Naive B cell (primary cell): ENCODE results near the gene PACS1. TPM values are rescaled to one million over a fixed set of nuclear protein-coding genes. Genes with fewer than 3 reads are reported as not detected.

Source experiments
- ATAC-seq, 2 donors: fragments of 150-1000 bp; cut with Tn5 transposase; 2 replicates each; pipeline ENCODE4 v1.10.0; 2021; ENCODE audit warnings: low read depth in 2 of 2, mild to moderate bottlenecking in 2 of 2, moderate library complexity in 2 of 2
- DNase-seq: peaks from one replicate; pipeline ENCODE4 v3.0.0; 2022
- H3K27ac Mint-ChIP-seq, 6 donors: one replicate each; pipeline ENCODE4 v1.8.0; 2020 to 2022; ENCODE audit warnings: mild to moderate bottlenecking in 6 of 6, mixed read lengths in 6 of 6, moderate library complexity in 5 of 6, inconsistent platforms in 2 of 6
- H3K27me3 Mint-ChIP-seq, 3 donors: one replicate each; pipeline ENCODE4 v1.8.0; 2021 to 2022; ENCODE audit warnings: mixed read lengths in 3 of 3, mild to moderate bottlenecking in 1 of 3
- H3K36me3 Mint-ChIP-seq, 2 donors: one replicate each; pipeline ENCODE4 v1.8.0; 2020 to 2022; ENCODE audit warnings: mixed read lengths in 2 of 2, inconsistent platforms in 1 of 2, mild to moderate bottlenecking in 1 of 2
- H3K4me1 Mint-ChIP-seq, 3 donors: one replicate each; pipeline ENCODE4 v1.8.0; 2020 to 2022; ENCODE audit warnings: mixed read lengths in 3 of 3, inconsistent platforms in 1 of 3, mild to moderate bottlenecking in 1 of 3, moderate library complexity in 1 of 3
- H3K4me3 Mint-ChIP-seq, 8 donors: one replicate each; pipeline ENCODE4 v1.8.0; 2020 to 2022; ENCODE audit warnings: mild to moderate bottlenecking in 8 of 8, mixed read lengths in 8 of 8, moderate library complexity in 8 of 8, inconsistent platforms in 2 of 8
- H3K9me3 Mint-ChIP-seq, 7 donors: one replicate each; pipeline ENCODE4 v1.8.0; 2020 to 2022; ENCODE audit warnings: mixed read lengths in 7 of 7, mild to moderate bottlenecking in 5 of 7, inconsistent platforms in 2 of 7, moderate library complexity in 1 of 7
- polyA plus RNA-seq, 6 donors: library from polyadenylated mRNA; unstranded; fragments of 300-500 nt; fragmentation: Illumina TruSeq; gene quantifications; one replicate each; pipeline ENCODE4 v1.2.3, GENCODE V29; 2021; ENCODE audit warnings: low read depth in 6 of 6

The PACS1 gene
- polyA plus RNA-seq, 6 donors from 2014 or later, result 44.3 to 133 (median 57.3) TPM

DNA sequence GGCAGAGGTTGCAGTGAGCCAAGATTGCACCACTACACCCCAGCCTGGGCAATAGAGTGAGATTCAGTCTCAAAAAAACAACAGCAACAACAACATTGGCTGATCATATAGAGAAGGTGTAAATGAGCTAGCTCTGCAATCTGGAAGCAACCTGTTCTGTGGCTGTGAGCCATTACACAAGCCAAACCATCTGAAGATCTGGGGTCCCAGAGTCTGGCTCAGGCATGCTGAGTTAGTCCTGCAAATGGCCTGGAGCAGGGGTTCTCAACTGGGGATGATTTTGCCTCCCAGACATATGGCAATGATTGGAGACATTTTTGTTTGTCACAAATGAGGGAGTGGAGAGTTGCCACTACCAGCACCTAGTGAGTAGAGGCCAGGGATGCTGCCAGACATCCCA lies 156.0 kb downstream of the PACS1 start:
- H3K4me3 Mint-ChIP-seq, result no peak overlapping the region
- no peak for DNase-seq
- peak overlapping the region in 3 of 6 donors; percentile 4 to 78 (median 33) for H3K27ac Mint-ChIP-seq
- H3K4me1 Mint-ChIP-seq, result peaks cover 16 to 22% (median 20%) of the 10 kb centered on the region in 3 donors
- no peak for ATAC-seq
- H3K27me3 Mint-ChIP-seq, result no peaks in the 10 kb centered on the region
- peaks cover 4 to 17% of the 10 kb centered on the region in 2 donors for H3K36me3 Mint-ChIP-seq
- peaks cover 0 to 1% (median 0%) of the 10 kb centered on the region in 7 donors for H3K9me3 Mint-ChIP-seq

DNA sequence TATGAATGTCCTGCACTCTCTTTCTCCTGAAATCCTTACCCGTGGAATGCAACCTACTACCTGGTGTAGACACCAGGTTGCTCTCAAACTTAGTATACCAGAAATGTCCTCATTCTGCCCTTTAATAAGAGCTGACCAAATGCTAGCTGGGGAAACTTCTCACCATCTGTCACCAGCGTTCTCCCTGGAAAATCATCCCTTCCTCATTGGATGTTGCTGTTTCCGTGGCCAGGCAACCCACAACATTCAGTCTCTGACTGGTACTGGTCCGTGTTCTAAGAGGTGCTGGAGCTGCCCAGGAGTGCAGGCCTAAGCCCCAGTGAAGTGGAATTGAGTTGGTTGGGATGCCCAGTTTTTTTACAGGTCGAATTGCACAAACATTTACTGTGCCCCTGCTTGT lies 157.6 kb downstream of the PACS1 start:
- Mint-ChIP-seq H3K9me3 (peaks cover 0 to 1% (median 0%) of the 10 kb centered on the region in 7 donors), H3K36me3 (peaks cover 4 to 30% of the 10 kb centered on the region in 2 donors), H3K4me1 (peaks cover under 1 to 11% (median 5%) of the 10 kb centered on the region in 3 donors), H3K27me3 (no peaks in the 10 kb centered on the region), H3K4me3 (no peak overlapping the region), H3K27ac (no peak overlapping the region)
- no peak for DNase-seq
- ATAC-seq, result no peak

DNA sequence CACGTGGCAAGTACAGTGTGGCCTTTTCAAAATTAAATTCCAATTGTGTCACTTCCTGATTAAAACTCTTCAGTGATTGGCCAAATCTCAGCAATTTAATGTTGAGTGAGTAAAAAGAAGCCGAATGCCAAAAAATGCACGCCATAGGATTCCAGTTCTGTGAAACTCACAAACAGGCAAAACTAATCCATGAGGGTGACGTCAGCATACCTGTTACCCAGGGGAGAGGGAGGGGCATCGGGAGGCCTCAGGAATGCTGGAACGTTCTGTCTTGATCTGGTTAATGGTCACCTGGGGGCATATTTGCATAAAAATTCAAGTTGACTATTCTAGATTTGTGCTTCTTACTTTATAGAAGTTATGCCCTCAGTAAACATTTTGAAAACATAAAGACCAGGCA lies 158.4 kb downstream of the PACS1 start:
- Mint-ChIP-seq H3K27me3 (no peaks in the 10 kb centered on the region), H3K27ac (peak overlapping the region in 2 of 6 donors; percentile 37 to 62), H3K9me3 (peaks cover 0 to 1% (median 0%) of the 10 kb centered on the region in 7 donors), H3K4me3 (no peak overlapping the region), H3K36me3 (peaks cover 9 to 38% of the 10 kb centered on the region in 2 donors), H3K4me1 (peaks cover 0 to 9% (median 2%) of the 10 kb centered on the region in 3 donors)
- ATAC-seq (no peak), DNase-seq (no peak)

DNA sequence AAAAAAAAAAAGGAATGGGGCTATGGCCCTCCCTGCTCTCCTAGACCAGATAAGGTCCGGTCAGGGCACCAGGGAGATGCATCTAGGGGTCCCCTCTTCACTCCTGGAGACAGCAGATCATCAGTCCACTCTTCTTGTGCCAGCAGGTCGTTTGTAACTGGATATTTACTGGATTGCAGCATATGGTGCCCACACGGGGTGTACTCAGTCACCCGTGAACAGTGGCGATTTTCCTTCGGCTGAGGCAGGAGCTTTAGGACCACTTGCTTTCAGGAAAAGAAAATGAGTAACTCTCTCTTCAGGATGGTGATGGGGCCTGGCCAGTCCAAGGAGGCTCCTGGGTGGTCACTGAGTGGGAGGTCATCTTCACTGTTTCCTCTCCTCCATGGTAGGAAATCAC lies 160.1 kb downstream of the PACS1 start:
- DNase-seq, result no peak
- Mint-ChIP-seq H3K4me1 (peaks cover 0 to 9% (median 0%) of the 10 kb centered on the region in 3 donors), H3K36me3 (peaks cover 9 to 51% of the 10 kb centered on the region in 2 donors), H3K27ac (peak overlapping the region in 3 of 6 donors; percentile 11 to 67 (median 20)), H3K9me3 (peaks cover 0 to 1% (median 0%) of the 10 kb centered on the region in 7 donors), H3K4me3 (no peak overlapping the region), H3K27me3 (no peaks in the 10 kb centered on the region)
- ATAC-seq, result no peak

DNA sequence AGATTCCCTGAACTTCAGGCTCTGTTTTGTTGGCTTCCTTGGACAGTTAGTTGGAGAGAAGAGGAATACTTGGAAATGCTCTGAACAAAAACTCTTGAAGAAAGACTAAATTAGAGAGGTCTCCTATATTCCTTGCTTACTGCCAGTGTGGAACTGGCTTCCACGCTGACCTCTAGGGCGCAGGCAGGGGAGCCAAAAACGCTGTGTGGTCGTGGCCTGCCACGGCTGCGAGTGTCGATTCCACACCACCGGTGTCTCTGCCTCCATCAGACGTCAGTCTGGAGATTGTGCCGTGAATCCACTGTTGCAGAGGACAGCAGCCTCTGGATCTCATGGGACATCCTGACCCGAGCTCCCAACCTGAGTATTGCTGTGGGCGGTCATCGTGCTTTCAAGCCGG lies 160.9 kb downstream of the PACS1 start:
- Mint-ChIP-seq H3K27ac (no peak overlapping the region), H3K4me3 (no peak overlapping the region), H3K4me1 (peaks cover 0 to 9% (median 0%) of the 10 kb centered on the region in 3 donors), H3K36me3 (peaks cover 15 to 60% of the 10 kb centered on the region in 2 donors), H3K27me3 (no peaks in the 10 kb centered on the region), H3K9me3 (peaks cover 0 to 1% (median 0%) of the 10 kb centered on the region in 7 donors)
- DNase-seq (no peak), ATAC-seq (no peak)

DNA sequence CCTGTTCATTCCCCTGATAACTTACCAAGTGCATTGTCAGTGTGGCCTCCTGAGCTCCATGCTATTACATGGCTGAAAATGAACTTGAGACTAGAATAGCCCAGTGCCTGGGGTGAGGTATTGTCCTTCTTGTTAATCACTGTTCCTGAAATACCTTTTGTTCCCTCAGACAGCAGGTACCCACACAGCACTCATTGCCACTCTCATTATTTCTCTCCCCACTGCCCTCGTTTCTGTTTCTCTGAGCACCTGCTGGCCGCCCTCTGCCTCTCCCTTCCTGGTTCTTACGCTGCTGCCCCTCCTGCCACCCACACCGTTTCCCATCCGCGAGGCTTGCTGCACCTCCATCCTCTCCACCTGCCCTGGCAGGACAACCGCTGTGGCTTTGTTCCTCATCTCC lies 161.5 kb downstream of the PACS1 start:
- peaks cover 0 to 1% (median 0%) of the 10 kb centered on the region in 7 donors for H3K9me3 Mint-ChIP-seq
- DNase-seq (no peak), ATAC-seq (no peak)
- H3K27ac Mint-ChIP-seq, result no peak overlapping the region
- H3K36me3 Mint-ChIP-seq, result peaks cover 15 to 61% of the 10 kb centered on the region in 2 donors
- peaks cover 0 to 9% (median 0%) of the 10 kb centered on the region in 3 donors for H3K4me1 Mint-ChIP-seq
- H3K4me3 Mint-ChIP-seq, result no peak overlapping the region
- no peaks in the 10 kb centered on the region for H3K27me3 Mint-ChIP-seq

DNA sequence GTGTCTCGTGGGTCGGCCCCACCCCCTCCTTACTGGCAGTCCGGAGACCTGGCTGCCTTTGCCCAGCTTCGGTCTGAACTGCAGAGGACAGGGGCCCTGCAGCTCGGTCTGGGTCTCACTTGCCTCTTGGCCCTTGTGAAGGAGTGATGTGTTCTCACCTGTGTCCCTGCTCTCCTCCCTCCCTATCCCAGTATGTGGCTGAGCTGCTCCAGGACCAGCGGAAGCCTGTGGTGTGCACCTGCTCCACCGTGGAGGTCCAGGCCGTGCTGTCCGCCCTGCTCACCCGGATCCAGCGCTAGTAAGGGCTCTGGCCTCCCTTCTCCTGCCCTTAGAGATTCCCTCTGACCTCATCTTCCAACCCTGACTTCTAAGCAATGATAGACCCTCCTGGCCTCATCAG lies 162.7 kb downstream of the PACS1 start:
- DNase-seq, result no peak
- Mint-ChIP-seq H3K4me3 (peak overlapping the region in 1 of 8 donors; percentile 15), H3K27me3 (no peaks in the 10 kb centered on the region), H3K36me3 (peaks cover 15 to 61% of the 10 kb centered on the region in 2 donors), H3K9me3 (peaks cover 0 to 1% (median 0%) of the 10 kb centered on the region in 7 donors), H3K4me1 (peaks cover 0 to 9% (median 0%) of the 10 kb centered on the region in 3 donors), H3K27ac (no peak overlapping the region)
- no peak for ATAC-seq

DNA sequence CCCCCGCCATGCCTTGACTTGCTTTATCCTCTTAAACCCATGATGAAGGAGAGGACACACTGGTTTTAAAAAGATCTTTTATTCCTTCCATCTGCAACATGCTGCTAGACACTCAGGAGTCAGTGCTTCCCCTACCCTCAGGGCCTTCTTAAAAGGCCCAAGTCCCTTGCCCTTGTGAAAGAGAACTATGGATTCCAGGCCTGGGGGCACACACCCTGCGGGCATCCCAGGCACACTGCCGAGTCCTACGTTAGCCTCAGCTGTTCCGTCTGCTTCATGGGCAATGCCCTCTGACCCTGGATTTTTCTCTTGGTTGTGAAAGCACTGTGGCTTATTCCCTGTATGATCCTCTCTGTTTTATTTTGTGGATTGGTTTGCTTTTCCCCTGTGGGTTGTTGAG lies 163.2 kb downstream of the PACS1 start:
- Mint-ChIP-seq H3K4me1 (peaks cover 0 to 9% (median 0%) of the 10 kb centered on the region in 3 donors), H3K27me3 (no peaks in the 10 kb centered on the region), H3K27ac (peak overlapping the region in 1 of 6 donors; percentile 22), H3K4me3 (no peak overlapping the region), H3K36me3 (peaks cover 14 to 59% of the 10 kb centered on the region in 2 donors), H3K9me3 (no peaks in the 10 kb centered on the region)
- DNase-seq (no peak), ATAC-seq (no peak)

DNA sequence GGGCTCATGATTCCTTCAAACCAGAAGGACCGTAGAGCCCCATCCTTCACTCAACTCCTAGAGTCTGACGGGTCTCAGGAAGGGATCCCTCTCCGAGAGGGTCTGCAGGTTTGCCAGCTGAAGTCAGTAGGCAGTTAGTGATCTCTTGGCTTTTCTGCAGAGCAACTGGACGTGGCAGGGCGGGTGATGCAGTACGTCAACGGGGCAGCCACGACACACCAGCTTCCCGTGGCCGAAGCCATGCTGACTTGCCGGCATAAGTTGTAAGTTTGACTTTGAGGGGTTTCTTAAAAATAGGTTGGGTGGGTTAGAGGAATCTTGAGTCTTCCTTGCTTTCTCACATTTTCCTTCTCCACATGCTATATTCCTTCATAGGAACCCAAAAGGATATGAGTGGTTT lies 165.1 kb downstream of the PACS1 start:
- ATAC-seq (no peak), DNase-seq (no peak)
- Mint-ChIP-seq H3K4me1 (peaks cover 0 to 4% (median 2%) of the 10 kb centered on the region in 3 donors), H3K27ac (peak overlapping the region in 3 of 6 donors; percentile 30 to 88 (median 86)), H3K9me3 (no peaks in the 10 kb centered on the region), H3K36me3 (peaks cover 10 to 45% of the 10 kb centered on the region in 2 donors), H3K4me3 (no peak overlapping the region), H3K27me3 (no peaks in the 10 kb centered on the region)

DNA sequence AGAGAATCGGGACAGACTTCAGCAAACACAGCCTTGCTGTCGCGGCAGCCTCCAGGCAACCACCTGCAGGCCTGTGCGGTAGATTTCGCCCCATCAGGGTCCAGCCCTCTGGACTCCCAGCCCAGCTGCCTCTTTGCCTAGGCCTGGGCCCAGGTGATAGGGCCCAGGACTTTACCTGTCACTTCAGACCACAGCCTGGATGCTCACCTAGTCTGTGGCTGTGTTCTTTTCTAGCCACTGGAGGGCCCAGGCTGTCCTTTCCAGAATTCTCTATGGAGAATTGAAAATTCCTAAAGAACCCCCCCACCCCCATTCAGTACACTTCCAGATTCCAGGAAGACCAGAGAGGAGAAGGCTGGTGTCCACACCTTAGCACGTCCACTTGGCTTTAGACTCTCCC lies 167.8 kb downstream of the PACS1 start:
- DNase-seq (no peak), ATAC-seq (no peak)
- Mint-ChIP-seq H3K27ac (peak overlapping the region in 1 of 6 donors; percentile 63), H3K36me3 (peaks cover 10 to 48% of the 10 kb centered on the region in 2 donors), H3K4me3 (no peak overlapping the region), H3K27me3 (no peaks in the 10 kb centered on the region), H3K4me1 (peaks cover 10 to 13% (median 12%) of the 10 kb centered on the region in 3 donors), H3K9me3 (no peaks in the 10 kb centered on the region)

DNA sequence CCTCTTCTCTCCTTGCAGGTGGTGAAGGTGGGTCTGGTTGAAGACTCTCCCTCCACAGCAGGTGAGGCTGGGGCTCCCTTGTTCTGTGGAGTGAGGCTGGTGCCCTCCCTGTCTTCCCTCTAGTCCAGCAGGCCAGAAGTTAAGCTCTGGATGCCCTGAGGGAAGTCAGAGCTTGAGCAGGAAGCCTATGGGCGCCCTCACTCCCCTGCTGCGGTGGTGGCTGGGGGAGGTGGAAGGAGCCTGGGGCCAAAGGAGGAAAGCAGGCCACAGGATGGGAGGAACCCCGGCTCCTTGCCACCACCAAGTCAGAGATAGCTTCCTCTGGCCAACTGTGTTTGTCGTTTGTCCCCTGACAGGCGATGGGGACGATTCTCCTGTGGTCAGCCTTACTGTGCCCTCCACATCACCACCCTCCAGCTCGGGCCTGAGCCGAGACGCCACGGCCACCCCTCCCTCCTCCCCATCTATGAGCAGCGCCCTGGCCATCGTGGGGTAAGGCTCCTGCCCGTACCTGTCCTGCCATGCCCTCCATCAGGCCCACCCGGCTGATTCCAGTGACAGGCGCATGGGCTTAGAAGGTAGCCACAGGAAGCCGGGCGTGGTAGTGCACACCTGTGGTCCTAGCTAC lies 168.8 kb downstream of the PACS1 start:
- H3K27me3 Mint-ChIP-seq, result no peaks in the 10 kb centered on the region
- H3K4me3 Mint-ChIP-seq, result no peak overlapping the region
- DNase-seq, result no peak
- H3K4me1 Mint-ChIP-seq, result peaks cover 12 to 17% (median 16%) of the 10 kb centered on the region in 3 donors
- peaks cover 6 to 45% of the 10 kb centered on the region in 2 donors for H3K36me3 Mint-ChIP-seq
- ATAC-seq, result no peak
- H3K9me3 Mint-ChIP-seq, result no peaks in the 10 kb centered on the region
- H3K27ac Mint-ChIP-seq, result peak overlapping the region in 1 of 6 donors; percentile 24

DNA sequence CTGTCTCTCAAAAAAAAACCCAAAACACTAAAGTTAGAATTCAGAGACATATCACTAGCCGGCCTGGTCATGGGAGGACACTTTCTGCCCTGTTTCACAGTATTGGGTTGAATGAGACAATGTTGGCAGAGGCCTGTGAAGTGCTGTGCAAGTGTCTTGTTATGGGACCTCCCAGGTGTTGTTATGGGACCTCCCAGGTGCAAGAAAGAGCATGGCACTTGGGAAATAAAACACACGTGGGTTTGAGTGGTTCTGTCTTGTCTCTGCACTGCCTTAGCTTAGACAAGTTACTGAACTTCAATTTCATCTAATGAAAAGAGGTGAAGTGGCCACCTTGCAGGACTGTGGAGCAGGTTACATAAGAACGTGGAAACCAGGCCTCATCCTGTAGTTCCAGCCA lies 169.4 kb downstream of the PACS1 start:
- Mint-ChIP-seq H3K27me3 (no peaks in the 10 kb centered on the region), H3K9me3 (no peaks in the 10 kb centered on the region), H3K4me1 (peaks cover 12 to 21% (median 19%) of the 10 kb centered on the region in 3 donors), H3K36me3 (peaks cover 6 to 41% of the 10 kb centered on the region in 2 donors), H3K27ac (no peak overlapping the region), H3K4me3 (no peak overlapping the region)
- DNase-seq (no peak), ATAC-seq (no peak)

DNA sequence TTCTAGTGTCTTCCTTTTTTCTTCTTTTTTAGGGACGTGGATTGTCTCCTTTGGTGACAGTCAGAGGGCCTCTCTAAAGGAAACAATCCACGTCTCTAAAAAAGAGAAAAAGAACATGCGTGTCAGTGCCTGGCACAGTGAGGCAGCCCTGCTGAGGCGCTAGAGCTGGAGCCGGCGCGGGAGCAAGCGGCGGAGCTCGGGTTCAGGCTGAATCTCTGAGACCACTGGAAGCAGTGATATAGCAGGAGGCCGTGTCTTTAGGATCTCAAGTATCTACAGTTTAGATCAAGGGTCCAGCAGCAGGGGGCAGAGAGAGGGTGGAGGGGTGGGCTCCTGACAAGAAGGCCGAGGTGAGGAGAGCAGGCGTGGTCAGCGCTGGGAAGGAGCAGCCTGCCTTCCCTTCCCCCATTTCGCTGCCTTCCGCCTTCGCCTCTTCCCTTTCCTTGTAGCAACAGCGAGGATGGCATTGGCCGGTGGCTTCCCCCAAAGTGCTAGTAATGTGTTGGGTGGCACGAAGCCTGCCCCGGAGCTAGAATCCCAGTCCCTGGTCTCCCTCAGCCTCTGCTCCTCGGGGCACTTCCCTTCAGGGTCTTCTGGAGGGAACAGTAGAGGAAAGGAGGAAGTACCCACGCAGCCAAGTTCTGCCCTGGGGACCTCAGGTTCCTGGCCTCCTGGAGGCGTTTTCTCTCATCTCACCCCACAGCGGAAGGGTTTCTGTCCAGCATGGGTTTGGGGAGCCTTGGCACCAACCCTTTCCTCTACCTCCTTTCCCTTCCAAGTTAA lies 170.1 kb downstream of the PACS1 start:
- H3K4me1 Mint-ChIP-seq, result peaks cover 12 to 21% (median 19%) of the 10 kb centered on the region in 3 donors
- H3K9me3 Mint-ChIP-seq, result no peaks in the 10 kb centered on the region
- H3K4me3 Mint-ChIP-seq, result no peak overlapping the region
- peaks cover 6 to 42% of the 10 kb centered on the region in 2 donors for H3K36me3 Mint-ChIP-seq
- ATAC-seq (no peak), DNase-seq (no peak)
- H3K27ac Mint-ChIP-seq, result peak overlapping the region in 2 of 6 donors; percentile 37 to 47
- H3K27me3 Mint-ChIP-seq, result no peaks in the 10 kb centered on the region

DNA sequence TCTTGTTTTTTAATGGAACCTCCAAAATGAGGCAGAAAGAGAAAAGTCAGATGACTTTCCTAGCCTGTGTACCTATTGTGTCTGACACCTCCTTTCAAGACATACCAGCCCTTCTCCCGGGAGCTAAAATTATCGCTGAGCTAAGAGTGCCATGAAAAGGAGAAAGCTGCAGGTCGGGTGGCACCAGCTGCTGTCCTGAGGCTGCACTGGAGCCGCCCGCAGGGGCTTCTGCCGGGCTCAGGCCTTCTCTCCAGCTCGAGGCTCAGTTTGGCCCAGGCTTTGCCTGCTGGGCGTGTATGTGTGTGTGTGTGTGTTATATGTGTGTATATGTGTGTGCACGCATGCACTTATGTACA lies 170.7 kb downstream of the PACS1 start:
- H3K36me3 Mint-ChIP-seq, result peaks cover 0 to 36% of the 10 kb centered on the region in 2 donors
- H3K27ac Mint-ChIP-seq, result peak overlapping the region in 2 of 6 donors; percentile 47 to 72
- DNase-seq (no peak), ATAC-seq (no peak)
- H3K9me3 Mint-ChIP-seq, result no peaks in the 10 kb centered on the region
- no peak overlapping the region for H3K4me3 Mint-ChIP-seq
- peaks cover 12 to 21% (median 19%) of the 10 kb centered on the region in 3 donors for H3K4me1 Mint-ChIP-seq
- no peaks in the 10 kb centered on the region for H3K27me3 Mint-ChIP-seq
